GM13977 (cell line): ENCODE measurements around the gene USP26.
"Not testable (repeated sequence)": the region's sequence is repeated elsewhere in the genome, so short reads cannot be mapped to it uniquely, and the experiment has no call there.

Experiments
- DNase-seq: peaks from one replicate; pipeline ENCODE4 v3.0.0; 2012; ENCODE audit warnings: low spot score
- in situ Hi-C: fragments of 300-500 bp; cut with MboI; formaldehyde crosslinking; loops from one replicate; pipeline ENCODE4 v1.12.0; 2022; ENCODE audit warnings: low sequenced_read_pairs, low pct_unique_long_range_greater_than_20kb, mixed read lengths, inconsistent platforms; ENCODE audit not compliant: unreplicated experiment
- TF ChIP-seq, protein P1 (sequence below): IDR thresholded peaks from 2 replicates; pipeline ENCODE4 v1.5.1; 2012; ENCODE audit warnings: mild to moderate bottlenecking, control low read depth; ENCODE audit not compliant: insufficient read depth; ENCODE audit errors: extremely low read depth, missing control alignments

USP26 gene

GRCh38 chrX:133085785-133086184, 11.1 kb downstream of the USP26 start:
- TF ChIP-seq, protein P1, sequence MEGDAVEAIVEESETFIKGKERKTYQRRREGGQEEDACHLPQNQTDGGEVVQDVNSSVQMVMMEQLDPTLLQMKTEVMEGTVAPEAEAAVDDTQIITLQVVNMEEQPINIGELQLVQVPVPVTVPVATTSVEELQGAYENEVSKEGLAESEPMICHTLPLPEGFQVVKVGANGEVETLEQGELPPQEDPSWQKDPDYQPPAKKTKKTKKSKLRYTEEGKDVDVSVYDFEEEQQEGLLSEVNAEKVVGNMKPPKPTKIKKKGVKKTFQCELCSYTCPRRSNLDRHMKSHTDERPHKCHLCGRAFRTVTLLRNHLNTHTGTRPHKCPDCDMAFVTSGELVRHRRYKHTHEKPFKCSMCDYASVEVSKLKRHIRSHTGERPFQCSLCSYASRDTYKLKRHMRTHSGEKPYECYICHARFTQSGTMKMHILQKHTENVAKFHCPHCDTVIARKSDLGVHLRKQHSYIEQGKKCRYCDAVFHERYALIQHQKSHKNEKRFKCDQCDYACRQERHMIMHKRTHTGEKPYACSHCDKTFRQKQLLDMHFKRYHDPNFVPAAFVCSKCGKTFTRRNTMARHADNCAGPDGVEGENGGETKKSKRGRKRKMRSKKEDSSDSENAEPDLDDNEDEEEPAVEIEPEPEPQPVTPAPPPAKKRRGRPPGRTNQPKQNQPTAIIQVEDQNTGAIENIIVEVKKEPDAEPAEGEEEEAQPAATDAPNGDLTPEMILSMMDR, result no peak
- in situ Hi-C loops, result no loop called here
- DNase-seq, result no peak

GRCh38 chrX:133085056-133085455, 11.9 kb downstream of the USP26 start:
- in situ Hi-C loops, result not testable (repeated sequence)

DNA sequence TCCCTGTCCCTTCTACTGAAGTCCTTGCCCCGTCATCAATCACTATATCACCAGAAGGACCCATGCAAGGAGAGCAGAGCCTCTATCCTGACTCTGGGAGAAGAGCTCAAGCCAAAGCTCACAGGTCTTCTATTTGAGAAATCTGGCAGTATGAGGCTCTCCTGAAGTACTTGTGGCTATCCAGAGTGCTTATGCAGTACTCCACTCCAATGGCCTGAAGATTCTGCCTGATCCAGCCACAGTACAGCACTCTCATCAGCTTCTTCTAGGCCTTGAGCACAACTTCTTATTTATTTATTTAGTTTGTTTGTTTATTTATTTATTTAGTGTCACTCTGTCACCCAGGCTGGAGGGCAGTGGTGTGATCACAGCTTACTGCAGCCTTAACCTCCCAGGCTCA, 13.0 kb downstream of the USP26 start:
- TF ChIP-seq, protein P1, result no peak
- no peak for DNase-seq
- in situ Hi-C loops, result no loop called here

More at GRCh38 chrX:133085056-133085455, 11.9 kb downstream of the USP26 start:
- DNase-seq, result not testable (repeated sequence)

DNA sequence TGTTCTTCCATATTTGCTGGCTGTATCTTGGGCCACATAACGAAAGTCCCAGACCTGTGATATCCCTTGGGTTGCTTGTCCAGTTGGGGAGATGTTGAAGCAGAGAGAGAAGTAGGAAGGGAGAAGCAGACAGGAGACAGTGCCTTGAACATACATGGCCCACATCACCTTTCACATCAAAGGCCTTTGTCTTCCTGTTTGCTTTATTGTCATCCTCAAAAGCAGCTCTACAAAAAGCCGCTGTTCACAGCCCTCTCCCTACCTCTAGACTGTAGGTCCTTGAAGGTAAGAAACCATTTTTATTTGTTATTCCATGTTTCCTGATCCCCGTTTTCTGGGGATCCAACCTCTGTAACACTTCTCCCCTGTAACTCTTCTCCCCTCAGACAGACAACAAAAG, 14.9 kb downstream of the USP26 start:
- TF ChIP-seq, protein P1, result no peak
- in situ Hi-C loops, result no loop called here
- DNase-seq, result no peak

DNA sequence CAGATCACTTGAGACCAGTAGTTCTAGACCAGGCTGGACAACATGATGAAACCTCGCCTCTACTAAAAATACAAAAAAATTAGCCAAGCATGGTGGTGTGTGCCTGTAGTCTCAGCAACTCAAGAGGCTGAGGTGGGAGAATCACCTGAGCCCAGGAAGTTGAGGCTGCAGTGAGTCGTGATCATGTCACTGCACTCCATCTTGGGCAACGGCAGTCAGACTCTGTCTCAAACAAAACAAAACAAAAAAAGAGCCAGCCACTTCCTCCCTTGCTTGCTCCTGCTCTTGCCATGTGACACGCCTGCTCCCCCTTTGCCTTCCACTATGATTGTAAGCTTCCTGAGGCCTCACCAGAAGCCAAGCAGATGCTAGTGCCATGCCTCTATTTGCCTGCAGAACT, 19.1 kb downstream of the USP26 start:
- DNase-seq, in situ Hi-C loops: not testable (repeated sequence)

- TF ChIP-seq, protein P1, result no peak
- in situ Hi-C loops, result no loop called here
Measured at GRCh38 chrX:133072566-133072965, 24.3 kb downstream of the USP26 start.

DNA sequence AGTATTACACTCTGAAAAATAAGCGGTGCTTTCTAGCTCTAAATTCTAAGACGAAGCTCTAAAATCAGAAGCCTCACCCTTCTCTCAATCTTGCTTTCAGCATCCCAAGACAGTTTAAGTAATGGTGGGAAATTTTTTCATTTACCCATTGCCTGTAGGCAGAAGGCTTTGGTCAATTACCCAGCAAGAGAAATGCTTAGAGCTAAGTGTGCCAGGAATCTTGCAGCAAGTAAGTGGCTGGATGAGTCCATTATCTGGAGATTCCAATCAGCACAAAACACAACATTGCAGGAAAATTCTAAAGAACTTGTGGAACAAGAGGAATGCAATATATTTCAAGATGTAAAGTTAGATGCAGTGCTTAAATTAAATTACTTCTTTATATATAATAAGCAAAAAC, 28.4 kb downstream of the USP26 start:
- TF ChIP-seq, protein P1, result no peak
- no peak for DNase-seq
- in situ Hi-C loops, result no loop called here

More at GRCh38 chrX:133072566-133072965, 24.3 kb downstream of the USP26 start:
- DNase-seq, result no peak

DNA sequence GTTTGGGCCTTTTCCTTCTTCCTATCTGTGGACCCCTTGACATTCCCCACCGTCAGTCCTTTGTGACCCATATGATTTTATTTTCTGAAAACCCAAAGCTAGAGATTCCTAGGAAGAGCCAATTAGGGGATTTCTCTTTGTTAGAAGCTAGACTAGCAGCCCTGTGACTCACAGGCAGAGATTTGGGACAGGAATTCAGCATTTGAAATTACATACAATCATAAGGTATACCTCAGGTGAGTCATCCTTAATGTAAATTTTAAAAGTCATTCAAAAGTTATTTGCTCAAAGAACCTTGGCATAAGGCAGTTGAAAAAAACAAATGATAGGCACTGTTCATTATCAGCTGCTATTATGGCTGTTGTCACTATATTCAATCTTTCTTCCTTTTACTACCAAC, 40.6 kb downstream of the USP26 start:
- TF ChIP-seq, protein P1, result no peak
- DNase-seq, result no peak
- in situ Hi-C loops, result no loop called here
